ENCODE measurements around the gene ZNF385C. TPM values are rescaled to one million over a fixed set of nuclear protein-coding genes. Genes with fewer than 3 reads are reported as not detected.
"Not testable (repeated sequence)": the region's sequence is repeated elsewhere in the genome, so short reads cannot be mapped to it uniquely, and the experiment has no call there.

Gene ZNF385C
- polyA plus RNA-seq, 3 donors, result 0.10 to 2.0 (median 0.67) TPM

- WGBS, 3 donors, result 0 to 1% (median 0%) methylated on average over 62 to 70 of the region's 70 CpGs
- H3K27ac ChIP-seq (ENCODE audit: low read depth, low read length), result peak within 1 kb of the TSS; percentile 71
These were observed 81.1 kb downstream of the ZNF385C start, which contains the start of gene DNAJC7 for GRCh38 chr17:42016941-42017865. Gene DNAJC7, minus strand, starts transcription at chr17:42017439. Its CDS starts 23 bp downstream, at chr17:42017416.

GRCh38 chr17:42016411-42016831 is 81.9 kb downstream of the ZNF385C start:
- no peak overlapping the region for H3K27ac ChIP-seq (ENCODE audit: low read depth, low read length)
- WGBS, 3 donors, result 2 to 6% (median 5%) methylated on average over 12 of the region's 12 CpGs

- H3K27ac ChIP-seq (ENCODE audit: low read depth, low read length), result not testable (repeated sequence)
- WGBS, 3 donors, result 81 to 94% (median 93%) methylated on average over 12 of the region's 12 CpGs
These were observed 84.5 kb downstream of the ZNF385C start for GRCh38 chr17:42013740-42014139.

GRCh38 chr17:42012363-42012762 is 85.9 kb downstream of the ZNF385C start:
- H3K27ac ChIP-seq (ENCODE audit: low read depth, low read length), result not testable (repeated sequence)
- 83 to 84% (median 84%) methylated on average over 4 of the region's 4 CpGs for WGBS, 3 donors

GRCh38 chr17:42010898-42011516 is 87.3 kb downstream of the ZNF385C start:
- H3K27ac ChIP-seq (ENCODE audit: low read depth, low read length), result no peak overlapping the region
- WGBS, 3 donors, result 93 to 94% (median 94%) methylated on average over 3 of the region's 3 CpGs

- 29 to 67% (median 37%) methylated on average over 9 of the region's 9 CpGs for WGBS, 3 donors
- H3K27ac ChIP-seq (ENCODE audit: low read depth, low read length), result not testable (repeated sequence)
These were observed 88.0 kb downstream of the ZNF385C start for GRCh38 chr17:42010266-42010680.

- no peak overlapping the region for H3K27ac ChIP-seq (ENCODE audit: low read depth, low read length)
- 70 to 80% (median 72%) methylated on average over 4 of the region's 4 CpGs for WGBS, 3 donors
These were observed 89.1 kb downstream of the ZNF385C start for GRCh38 chr17:42009170-42009569.

GRCh38 chr17:42005166-42005565 is 93.1 kb downstream of the ZNF385C start:
- 79 to 87% (median 80%) methylated on average over 1 of the region's 1 CpG for WGBS, 3 donors
- no peak overlapping the region for H3K27ac ChIP-seq (ENCODE audit: low read depth, low read length)

- 44 to 88% (median 75%) methylated on average over 3 of the region's 3 CpGs for WGBS, 3 donors
- H3K27ac ChIP-seq (ENCODE audit: low read depth, low read length), result no peak overlapping the region
These were observed 95.4 kb downstream of the ZNF385C start for GRCh38 chr17:42002792-42003301.

GRCh38 chr17:42002175-42002791 is 96.0 kb downstream of the ZNF385C start:
- WGBS, 3 donors, result 82 to 85% (median 84%) methylated on average over 7 of the region's 7 CpGs
- no peak overlapping the region for H3K27ac ChIP-seq (ENCODE audit: low read depth, low read length)

- WGBS, 3 donors, result 91 to 95% (median 91%) methylated on average over 2 of the region's 2 CpGs
- H3K27ac ChIP-seq (ENCODE audit: low read depth, low read length), result no peak overlapping the region
These were observed 96.5 kb downstream of the ZNF385C start for GRCh38 chr17:42001729-42002128.

GRCh38 chr17:42000413-42001133 is 97.7 kb downstream of the ZNF385C start:
- H3K27ac ChIP-seq (ENCODE audit: low read depth, low read length), result no peak overlapping the region
- WGBS, 3 donors, result 71 to 79% (median 75%) methylated on average over 3 of the region's 3 CpGs

- 29 to 45% (median 41%) methylated on average over 2 of the region's 2 CpGs for WGBS, 3 donors
- H3K27ac ChIP-seq (ENCODE audit: low read depth, low read length), result no peak overlapping the region
These were observed 99.8 kb downstream of the ZNF385C start for GRCh38 chr17:41998497-41998896.

GRCh38 chr17:41996855-41997164 is 101.5 kb downstream of the ZNF385C start:
- whole genome bisulfite sequencing, 3 donors, result 87 to 91% (median 91%) methylated on average over 2 of the region's 2 CpGs
- H3K27ac ChIP-seq (ENCODE audit: low read depth, low read length), result no peak overlapping the region

GRCh38 chr17:41992576-41992975 is 105.7 kb downstream of the ZNF385C start:
- H3K27ac ChIP-seq (ENCODE audit: low read depth, low read length), result no peak overlapping the region
- 71 to 87% (median 78%) methylated on average over 3 of the region's 3 CpGs for WGBS, 3 donors

GRCh38 chr17:41989702-41990419 is 108.4 kb downstream of the ZNF385C start:
- 72 to 95% (median 75%) methylated on average over 5 of the region's 5 CpGs for WGBS, 3 donors
- no peak overlapping the region for H3K27ac ChIP-seq (ENCODE audit: low read depth, low read length)

- WGBS, 3 donors, result 96 to 98% (median 97%) methylated on average over 2 of the region's 2 CpGs
- H3K27ac ChIP-seq (ENCODE audit: low read depth, low read length), result no peak overlapping the region
These were observed 109.9 kb downstream of the ZNF385C start for GRCh38 chr17:41988418-41988817.

- no peak overlapping the region for H3K27ac ChIP-seq (ENCODE audit: low read depth, low read length)
- WGBS, 3 donors, result 67 to 95% (median 68%) methylated on average over 3 of the region's 3 CpGs
These were observed 110.6 kb downstream of the ZNF385C start for GRCh38 chr17:41987642-41988041.

Measured in adipose tissue (tissue), 3 donors.